Measurements from ENCODE around the gene LIPC. TPM values are rescaled to one million over a fixed set of nuclear protein-coding genes. Genes with fewer than 3 reads are reported as not detected.

LIPC gene
- total RNA-seq, 2 experiments from 2014 or later = 0.61 to 1.2 TPM

DNA sequence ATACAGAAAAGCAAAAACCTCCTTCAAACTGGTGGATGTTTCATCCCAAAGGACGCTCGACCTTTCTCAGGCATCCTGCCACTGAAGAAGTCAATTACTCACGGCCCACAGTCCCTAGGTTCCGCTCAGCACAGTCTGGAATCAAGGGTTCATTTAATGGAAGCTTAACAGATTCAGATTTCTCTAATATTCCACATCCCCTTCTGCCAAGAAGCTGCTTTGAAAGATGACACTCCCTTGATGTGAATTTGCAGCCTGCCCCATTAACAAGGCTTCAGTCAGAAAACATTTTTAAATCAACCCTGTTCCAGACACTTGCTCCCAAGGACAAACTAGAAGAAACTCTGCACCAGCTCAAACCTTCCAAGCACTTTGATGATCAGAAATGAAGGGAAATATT lies 81.2 kb downstream of the LIPC start:
- no peaks in the 10 kb centered on the region for H3K9me3 ChIP-seq (ENCODE audit: control insufficient read depth in 1 of 2, insufficient read depth in 1 of 2, low read length in 2 of 2)
- ChIA-PET POLR2A (no interaction called here), CTCF (no interaction called here)
- TF ChIP-seq CTCF (IDR thresholded peaks at IDR 0.05) = no peak
- H3K27ac Mint-ChIP-seq = no peak overlapping the region
- H3K36me3 ChIP-seq (ENCODE audit: insufficient read depth, low read length) = no peaks in the 10 kb centered on the region
- no peaks in the 10 kb centered on the region for H3K27me3 Mint-ChIP-seq
- H3K4me3 Mint-ChIP-seq = no peak overlapping the region
- H3K27me3 ChIP-seq (ENCODE audit: control insufficient read depth in 1 of 2, insufficient read depth in 2 of 2, low read length in 2 of 2) = no peaks in the 10 kb centered on the region
- H3K36me3 Mint-ChIP-seq (ENCODE audit: low read depth) = no peaks in the 10 kb centered on the region
- ATAC-seq (ENCODE audit: poor library complexity) (no peak), DNase-seq (no peak)
- H3K4me1 ChIP-seq (ENCODE audit: insufficient read depth, low read length) = peaks cover 17% of the 10 kb centered on the region
- H3K9me3 Mint-ChIP-seq = no peaks in the 10 kb centered on the region
- no peak overlapping the region for H3K27ac ChIP-seq (ENCODE audit: low read depth in 1 of 2, low read length in 2 of 2)
- H3K4me3 ChIP-seq (ENCODE audit: low read length) = no peak overlapping the region
- H3K4me1 Mint-ChIP-seq (ENCODE audit: low read depth) = peaks cover 31% of the 10 kb centered on the region
- intact Hi-C loops (cut with DNase I, micrococcal nuclease) = no loop called here

- H3K27me3 Mint-ChIP-seq = no peaks in the 10 kb centered on the region
- Histone ChIP-seq H3K4me3 (ENCODE audit: low read length) (no peak overlapping the region), H3K9me3 (ENCODE audit: control insufficient read depth in 1 of 2, insufficient read depth in 1 of 2, low read length in 2 of 2) (no peaks in the 10 kb centered on the region), H3K4me1 (ENCODE audit: insufficient read depth, low read length) (peaks cover 23% of the 10 kb centered on the region), H3K36me3 (ENCODE audit: insufficient read depth, low read length) (no peaks in the 10 kb centered on the region), H3K27me3 (ENCODE audit: control insufficient read depth in 1 of 2, insufficient read depth in 2 of 2, low read length in 2 of 2) (no peaks in the 10 kb centered on the region), H3K27ac (ENCODE audit: low read depth in 1 of 2, low read length in 2 of 2) (no peak overlapping the region)
- POLR2A ChIA-PET = no interaction called here
- H3K36me3 Mint-ChIP-seq (ENCODE audit: low read depth) = no peaks in the 10 kb centered on the region
- CTCF ChIA-PET = no interaction called here
- intact Hi-C loops (cut with DNase I, micrococcal nuclease) = no loop called here
- DNase-seq (no peak), ATAC-seq (ENCODE audit: poor library complexity) (no peak)
- TF ChIP-seq CTCF (IDR thresholded peaks at IDR 0.05) = no peak
- no peaks in the 10 kb centered on the region for H3K9me3 Mint-ChIP-seq
- H3K27ac Mint-ChIP-seq = no peak overlapping the region
- no peak overlapping the region for H3K4me3 Mint-ChIP-seq
- peaks cover 39% of the 10 kb centered on the region for H3K4me1 Mint-ChIP-seq (ENCODE audit: low read depth)
Observed at GRCh38 chr15:58513726-58514336, 82.0 kb downstream of the LIPC start.

- H3K4me3 ChIP-seq (ENCODE audit: low read length) = no peak overlapping the region
- TF ChIP-seq CTCF (IDR thresholded peaks at IDR 0.05) = no peak
- H3K27ac ChIP-seq (ENCODE audit: low read depth in 1 of 2, low read length in 2 of 2) = no peak overlapping the region
- Mint-ChIP-seq H3K4me1 (ENCODE audit: low read depth) (peaks cover 55% of the 10 kb centered on the region), H3K4me3 (peak overlapping the region; percentile 9), H3K27ac (peak overlapping the region; percentile 67), H3K9me3 (no peaks in the 10 kb centered on the region), H3K27me3 (no peaks in the 10 kb centered on the region), H3K36me3 (ENCODE audit: low read depth) (no peaks in the 10 kb centered on the region)
- DNase-seq = peak in 2 of 14 experiments; percentile 37 to 51
- H3K36me3 ChIP-seq (ENCODE audit: insufficient read depth, low read length) = no peaks in the 10 kb centered on the region
- intact Hi-C loops (cut with DNase I, micrococcal nuclease) = loop anchor here in 1 of 2 experiments (5.0 kb wide), 2 partner anchors 34 to 289 kb away; no protein-coding TSS in a partner anchor
- no peaks in the 10 kb centered on the region for H3K27me3 ChIP-seq (ENCODE audit: control insufficient read depth in 1 of 2, insufficient read depth in 2 of 2, low read length in 2 of 2)
- ChIA-PET POLR2A (no interaction called here), CTCF (interaction anchor here (0.5 kb wide), 1 partner anchor 370 kb away, joined by 3 read pairs; no protein-coding TSS in a partner anchor)
- no peaks in the 10 kb centered on the region for H3K9me3 ChIP-seq (ENCODE audit: control insufficient read depth in 1 of 2, insufficient read depth in 1 of 2, low read length in 2 of 2)
- peaks cover 31% of the 10 kb centered on the region for H3K4me1 ChIP-seq (ENCODE audit: insufficient read depth, low read length)
- ATAC-seq (ENCODE audit: poor library complexity) = no peak
Observed at GRCh38 chr15:58515807-58516206, 84.0 kb downstream of the LIPC start.
